ENCODE data around the gene SF3B6.
A peak's percentile ranks its signal among the peaks of the same experiment; 100 is the strongest.
"Not testable (repeated sequence)": the region's sequence is repeated elsewhere in the genome, so short reads cannot be mapped to it uniquely, and the experiment has no call there.

Gene SF3B6

GRCh38 chr2:24054366-24055010 lies 21.6 kb downstream of the SF3B6 start:
- no peak overlapping the region for H3K4me3 ChIP-seq
- H3K9me3 ChIP-seq, result no peaks in the 10 kb centered on the region
- H3K4me1 ChIP-seq, result peaks cover 4% of the 10 kb centered on the region
- no peaks in the 10 kb centered on the region for H3K27me3 ChIP-seq (ENCODE audit: low read depth)
- in situ Hi-C loops (cut with MboI; ENCODE audit: low sequenced_read_pairs), result no loop called here
- no peak for DNase-seq (ENCODE audit: low spot score in 2 of 2)
- H3K36me3 ChIP-seq (replicated peaks), result no peaks in the 10 kb centered on the region

DNA sequence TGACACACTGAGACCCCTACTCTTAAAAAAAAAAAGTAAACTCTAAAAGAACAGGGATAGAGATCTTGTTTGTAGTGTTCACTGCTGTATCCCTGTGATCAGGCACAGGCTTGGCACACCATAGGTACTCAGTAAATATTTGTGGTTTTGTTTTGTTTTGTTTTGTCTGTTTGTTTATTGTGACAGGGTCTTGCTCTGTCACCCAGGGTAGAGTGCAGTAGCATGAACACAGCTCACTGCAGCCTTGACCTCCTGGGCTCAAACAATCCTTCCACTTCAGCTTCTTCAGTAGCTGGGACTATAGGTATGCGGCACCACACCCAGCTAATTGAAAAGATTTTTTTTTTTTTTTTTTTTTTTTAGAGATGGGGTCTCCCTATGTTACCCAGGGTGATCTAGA lies 23.2 kb downstream of the SF3B6 start:
- Histone ChIP-seq H3K27me3 (ENCODE audit: low read depth) (no peaks in the 10 kb centered on the region), H3K9me3 (no peaks in the 10 kb centered on the region), H3K4me1 (peaks cover 11% of the 10 kb centered on the region), H3K36me3 (replicated peaks) (no peaks in the 10 kb centered on the region), H3K4me3 (no peak overlapping the region)
- in situ Hi-C loops (cut with MboI; ENCODE audit: low sequenced_read_pairs), result no loop called here
- no peak for DNase-seq (ENCODE audit: low spot score in 2 of 2)

DNA sequence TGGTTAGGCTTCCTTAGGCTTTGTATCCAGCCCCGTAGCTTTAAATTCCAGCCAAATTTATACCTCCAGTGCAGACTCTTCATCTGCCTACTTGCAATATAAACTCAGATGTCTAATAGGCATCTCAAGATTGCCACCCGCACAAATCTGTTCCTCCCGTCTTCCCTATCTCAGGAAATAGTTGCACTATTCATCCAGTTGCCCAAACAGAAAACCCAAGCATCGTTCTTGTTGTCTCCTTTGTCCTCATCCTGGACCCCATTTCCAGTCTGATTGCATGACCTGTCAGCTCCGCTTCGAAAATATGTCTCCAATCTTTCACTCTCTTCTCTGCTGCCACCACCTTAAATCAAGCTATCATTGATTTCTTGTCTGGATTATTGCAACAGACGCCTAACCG lies 24.3 kb downstream of the SF3B6 start:
- Histone ChIP-seq H3K4me3 (no peak overlapping the region), H3K9me3 (no peaks in the 10 kb centered on the region), H3K27me3 (ENCODE audit: low read depth) (no peaks in the 10 kb centered on the region), H3K4me1 (peaks cover 15% of the 10 kb centered on the region), H3K36me3 (replicated peaks) (no peaks in the 10 kb centered on the region)
- DNase-seq (ENCODE audit: low spot score in 2 of 2), result no peak
- in situ Hi-C loops (cut with MboI; ENCODE audit: low sequenced_read_pairs), result no loop called here

DNA sequence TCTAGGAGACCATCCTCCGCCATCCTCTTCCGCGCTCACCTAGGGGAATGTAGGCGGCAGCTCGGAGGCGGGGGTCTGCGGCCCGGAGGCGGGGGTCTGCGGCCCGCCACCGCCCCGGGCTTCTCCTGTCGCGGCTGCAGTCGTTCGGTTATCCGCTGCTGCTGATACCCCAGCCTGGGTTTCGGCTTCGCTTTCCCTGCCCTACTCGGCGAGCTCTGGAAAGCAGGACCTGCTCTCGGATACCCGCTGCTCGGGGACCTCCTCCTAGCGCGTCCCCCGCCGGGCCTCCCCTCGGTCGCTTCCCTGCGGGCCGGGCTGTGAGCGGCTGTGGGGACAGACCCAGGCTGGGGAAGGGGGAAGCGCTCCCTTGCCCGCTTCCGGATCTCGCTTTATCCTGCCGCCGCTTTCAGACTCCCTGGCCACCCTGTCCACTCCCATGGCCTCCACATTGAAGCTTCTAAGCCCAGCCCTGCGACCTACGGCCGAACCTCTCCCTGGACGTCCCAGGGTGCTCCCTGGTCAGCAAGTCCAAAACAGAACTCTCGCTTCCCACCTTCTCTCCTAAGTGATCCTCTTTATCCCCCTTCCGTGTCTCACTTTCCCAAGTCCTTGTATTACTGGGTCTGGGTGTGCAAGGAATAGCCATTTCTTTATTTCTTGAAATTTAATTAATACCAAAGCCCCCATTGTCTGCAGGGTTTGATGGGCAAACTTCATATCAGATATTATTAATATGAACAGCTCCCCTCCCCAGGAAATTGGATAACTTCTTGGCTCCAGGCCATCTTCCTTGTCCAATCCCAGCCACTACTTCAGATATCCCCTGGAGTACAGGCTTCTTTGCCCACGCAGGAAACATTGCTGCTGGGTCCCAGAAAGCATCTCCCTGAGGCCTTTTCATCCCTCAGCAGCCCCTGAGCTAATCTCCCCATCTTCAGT lies 25.8 kb downstream of the SF3B6 start:
- H3K4me1 ChIP-seq, result peaks cover 15% of the 10 kb centered on the region
- H3K36me3 ChIP-seq (replicated peaks), result no peaks in the 10 kb centered on the region
- in situ Hi-C loops (cut with MboI; ENCODE audit: low sequenced_read_pairs), result no loop called here
- no peaks in the 10 kb centered on the region for H3K9me3 ChIP-seq
- peak in 1 of 2 experiments; percentile 64 for DNase-seq (ENCODE audit: low spot score in 2 of 2)
- no peaks in the 10 kb centered on the region for H3K27me3 ChIP-seq (ENCODE audit: low read depth)
- H3K4me3 ChIP-seq, result peak overlapping the region; percentile 74

DNA sequence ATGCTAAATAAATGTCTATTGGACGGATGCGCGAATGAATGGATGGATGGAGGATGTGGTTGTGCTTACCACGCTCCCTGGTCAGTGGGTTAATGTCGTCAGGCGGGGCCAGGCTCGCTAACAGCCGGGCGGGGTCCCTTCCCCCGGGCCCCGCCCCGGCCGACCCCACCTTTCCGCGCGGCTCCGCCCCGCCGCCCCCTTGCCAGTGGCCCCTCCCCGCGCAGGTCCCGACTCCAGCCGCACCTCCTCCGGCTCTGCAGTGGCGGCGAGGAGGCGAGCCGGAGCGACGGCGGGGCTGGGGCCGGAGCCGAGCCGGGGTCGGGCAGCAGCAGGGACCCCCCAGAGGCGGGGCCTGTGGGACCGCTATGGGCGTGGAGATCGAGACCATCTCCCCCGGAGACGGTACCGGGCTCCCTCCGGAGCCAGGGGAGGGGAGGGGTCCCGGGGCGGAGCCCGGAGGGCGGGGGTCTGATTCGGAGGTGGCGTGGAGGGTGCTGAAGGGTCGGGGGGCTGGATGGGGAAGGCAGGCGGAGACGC lies 26.6 kb downstream of the SF3B6 start, which contains the start of gene FKBP1B:
FKBP1B (plus strand) TSS at position 257 of the 537 bp plus-strand sequence; CDS start at position 366, 109 bp downstream.
- H3K9me3 ChIP-seq, result no peaks in the 10 kb centered on the region
- H3K27me3 ChIP-seq (ENCODE audit: low read depth), result no peaks in the 10 kb centered on the region
- no peaks in the 10 kb centered on the region for H3K36me3 ChIP-seq (replicated peaks)
- DNase-seq (ENCODE audit: low spot score in 2 of 2), result peak; percentile 85 to 94
- peak within 1 kb of the TSS; percentile 74 for H3K4me3 ChIP-seq
- peaks cover 15% of the 10 kb centered on the region for H3K4me1 ChIP-seq
- in situ Hi-C loops (cut with MboI; ENCODE audit: low sequenced_read_pairs), result no loop called here

- peak; percentile 42 to 48 for DNase-seq (ENCODE audit: low spot score in 2 of 2)
- in situ Hi-C loops (cut with MboI; ENCODE audit: low sequenced_read_pairs), result no loop called here
- Histone ChIP-seq H3K9me3 (no peaks in the 10 kb centered on the region), H3K4me1 (peaks cover 15% of the 10 kb centered on the region), H3K36me3 (replicated peaks) (no peaks in the 10 kb centered on the region), H3K27me3 (ENCODE audit: low read depth) (no peaks in the 10 kb centered on the region), H3K4me3 (peak overlapping the region; percentile 74)
Observed at GRCh38 chr2:24048769-24049484, 27.2 kb downstream of the SF3B6 start.

GRCh38 chr2:24047703-24048033 lies 28.5 kb downstream of the SF3B6 start:
- Histone ChIP-seq H3K27me3 (ENCODE audit: low read depth) (no peaks in the 10 kb centered on the region), H3K36me3 (replicated peaks) (no peaks in the 10 kb centered on the region), H3K4me1 (peaks cover 15% of the 10 kb centered on the region), H3K4me3 (peak overlapping the region; percentile 63), H3K9me3 (no peaks in the 10 kb centered on the region)
- DNase-seq (ENCODE audit: low spot score in 2 of 2), result no peak
- in situ Hi-C loops (cut with MboI; ENCODE audit: low sequenced_read_pairs), result no loop called here

GRCh38 chr2:24046930-24047702 lies 29.0 kb downstream of the SF3B6 start, which contains the start of gene WDCP:
WDCP (minus strand) TSS chr2:24047391; CDS start chr2:24039494, 7,897 bp downstream.
- H3K4me3 ChIP-seq, result peak within 1 kb of the TSS; percentile 63
- peaks cover 15% of the 10 kb centered on the region for H3K4me1 ChIP-seq
- DNase-seq (ENCODE audit: low spot score in 2 of 2), result peak; percentile 97 to 99
- in situ Hi-C loops (cut with MboI; ENCODE audit: low sequenced_read_pairs), result no loop called here
- no peaks in the 10 kb centered on the region for H3K36me3 ChIP-seq (replicated peaks)
- H3K9me3 ChIP-seq, result no peaks in the 10 kb centered on the region
- H3K27me3 ChIP-seq (ENCODE audit: low read depth), result no peaks in the 10 kb centered on the region

- Histone ChIP-seq H3K4me3 (peak overlapping the region; percentile 63), H3K27me3 (ENCODE audit: low read depth) (no peaks in the 10 kb centered on the region), H3K9me3 (no peaks in the 10 kb centered on the region), H3K36me3 (replicated peaks) (no peaks in the 10 kb centered on the region), H3K4me1 (peaks cover 15% of the 10 kb centered on the region)
- DNase-seq (ENCODE audit: low spot score in 2 of 2), result peak in 1 of 2 experiments; percentile 3
- in situ Hi-C loops (cut with MboI; ENCODE audit: low sequenced_read_pairs), result no loop called here
Observed at GRCh38 chr2:24046599-24046929, 29.6 kb downstream of the SF3B6 start.

DNA sequence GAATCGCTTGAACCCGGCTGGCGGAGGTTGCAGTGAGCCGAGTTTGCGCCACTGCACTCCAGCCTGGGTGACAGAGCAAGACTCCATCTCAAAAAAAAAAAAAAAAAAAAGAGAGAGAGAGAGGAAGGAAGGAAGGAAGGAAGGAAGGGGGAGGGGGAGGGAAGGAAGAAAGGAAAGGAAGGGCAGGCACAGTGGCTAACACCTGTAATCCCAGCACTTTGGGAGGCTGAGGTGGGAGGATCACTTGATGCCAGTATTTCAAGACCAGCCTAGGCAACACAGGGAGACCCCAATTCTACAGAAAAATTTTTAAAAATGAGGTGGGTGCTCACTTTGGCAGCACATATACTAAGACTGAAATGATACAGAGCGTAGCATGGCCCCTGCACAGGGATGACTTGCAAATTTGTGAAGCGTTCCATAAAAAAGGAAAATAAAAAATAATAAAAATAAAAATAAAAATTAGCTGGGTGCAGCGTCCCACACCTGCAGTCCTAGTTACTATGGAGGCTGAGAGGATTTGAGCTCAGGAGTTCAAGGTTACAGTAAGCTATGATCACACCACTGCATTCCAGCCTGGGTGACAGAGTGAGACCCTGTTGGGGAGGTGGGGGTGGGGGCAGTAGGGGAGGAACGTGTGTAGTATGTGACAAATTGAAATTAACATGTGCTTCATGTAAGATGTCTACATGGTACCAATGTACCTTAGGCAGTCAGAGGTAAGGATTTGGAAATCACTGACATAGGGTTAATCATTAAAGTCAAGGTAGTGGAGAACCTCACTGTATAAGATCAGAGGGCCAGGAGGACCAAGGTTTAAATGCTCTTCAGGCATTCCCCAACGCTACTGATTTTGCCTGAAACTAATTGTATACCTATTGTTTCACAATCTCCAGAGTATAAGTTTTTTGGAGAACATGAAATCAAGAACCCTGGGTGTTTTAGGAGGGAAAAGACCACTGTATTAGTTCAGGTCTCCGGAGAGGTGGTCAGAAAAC lies 30.3 kb downstream of the SF3B6 start:
- H3K4me1 ChIP-seq, result peaks cover 15% of the 10 kb centered on the region
- no peaks in the 10 kb centered on the region for H3K9me3 ChIP-seq
- DNase-seq (ENCODE audit: low spot score in 2 of 2), result no peak
- H3K4me3 ChIP-seq, result peak overlapping the region; percentile 63
- H3K36me3 ChIP-seq (replicated peaks), result no peaks in the 10 kb centered on the region
- no peaks in the 10 kb centered on the region for H3K27me3 ChIP-seq (ENCODE audit: low read depth)
- in situ Hi-C loops (cut with MboI; ENCODE audit: low sequenced_read_pairs), result no loop called here

GRCh38 chr2:24043133-24043532 lies 33.0 kb downstream of the SF3B6 start:
- H3K36me3 ChIP-seq (replicated peaks), result peaks cover 12% of the 10 kb centered on the region
- H3K9me3 ChIP-seq; H3K4me1 ChIP-seq; H3K27me3 ChIP-seq (ENCODE audit: low read depth); in situ Hi-C loops (cut with MboI; ENCODE audit: low sequenced_read_pairs); DNase-seq (ENCODE audit: low spot score in 2 of 2); H3K4me3 ChIP-seq: not testable (repeated sequence)

GRCh38 chr2:24040511-24040910 lies 35.6 kb downstream of the SF3B6 start:
- in situ Hi-C loops (cut with MboI; ENCODE audit: low sequenced_read_pairs), result no loop called here
- Histone ChIP-seq H3K27me3 (ENCODE audit: low read depth) (no peaks in the 10 kb centered on the region), H3K4me1 (no peaks in the 10 kb centered on the region), H3K36me3 (replicated peaks) (peaks cover 23% of the 10 kb centered on the region), H3K4me3 (no peak overlapping the region), H3K9me3 (no peaks in the 10 kb centered on the region)
- DNase-seq (ENCODE audit: low spot score in 2 of 2), result no peak

Measured in HAP-1 (cell line).